ENCODE data around the gene DPP7.

The DPP7 gene

DNA sequence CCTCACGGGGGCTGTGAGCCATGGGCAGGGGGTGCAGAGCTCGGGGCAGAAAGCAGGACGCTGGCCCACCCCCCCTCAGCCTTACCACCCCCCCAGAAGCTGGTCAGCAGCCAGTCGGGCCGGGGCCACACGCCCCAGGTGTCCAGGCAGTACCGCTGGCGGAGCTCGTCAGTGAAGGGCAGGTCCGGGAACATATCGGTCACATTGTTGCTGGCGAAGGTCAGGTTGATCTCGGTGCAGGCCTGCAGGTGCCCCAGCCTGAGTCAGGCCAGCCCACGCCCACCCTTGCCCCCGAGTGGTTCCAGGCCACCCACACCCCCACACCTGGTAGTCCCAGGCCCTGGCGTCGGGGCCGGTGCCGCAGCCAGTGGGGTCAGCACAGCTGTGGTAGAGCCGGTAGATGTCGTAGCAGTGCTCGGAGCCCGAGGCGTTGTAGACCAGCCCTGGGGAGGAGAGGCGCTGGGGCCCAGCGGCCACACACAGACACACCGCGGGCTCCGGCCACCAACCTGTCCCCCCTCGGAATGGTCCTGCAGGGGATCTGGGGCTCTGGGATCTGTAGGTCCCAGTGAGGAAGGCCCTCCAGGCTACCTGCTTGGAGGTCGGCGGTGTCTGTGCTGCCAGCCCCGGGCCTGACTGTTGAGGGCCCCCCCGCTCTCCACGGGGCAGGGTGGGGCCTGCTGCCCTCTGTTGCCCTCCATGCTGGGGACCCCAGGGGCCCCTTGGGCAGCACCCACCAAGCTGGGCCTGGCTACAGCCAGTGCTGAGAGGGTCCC, 2.6 kb downstream of the DPP7 start:
- H3K36me3 ChIP-seq (ENCODE audit: insufficient read depth, insufficient read length, low read length), result peaks cover 60% of the 10 kb centered on the region

GRCh38 chr9:137110911-137111787, 3.4 kb downstream of the DPP7 start:
- H3K4me3 ChIP-seq (ENCODE audit: insufficient read length, low read depth), result no peak overlapping the region
- no peak for DNase-seq (ENCODE audit: low read depth, low spot score)
- peak overlapping the region; percentile 4 for H3K9ac ChIP-seq (ENCODE audit: insufficient read length, low read depth)
- H3K36me3 ChIP-seq (ENCODE audit: insufficient read depth, insufficient read length, low read length), result peaks cover 68% of the 10 kb centered on the region
- H3K4me1 ChIP-seq (ENCODE audit: insufficient read depth, insufficient read length), result peaks cover 11% of the 10 kb centered on the region
- H3K27me3 ChIP-seq (ENCODE audit: insufficient read depth, insufficient read length), result peaks cover 26% of the 10 kb centered on the region
- no peaks in the 10 kb centered on the region for H3K9me3 ChIP-seq (ENCODE audit: insufficient read depth, low read length)
- no peak for TF ChIP-seq ZNF274 (IDR thresholded peaks at IDR 0.05; ENCODE audit: low read depth, low read length)
- no peak for TF ChIP-seq YY1 (IDR thresholded peaks at IDR 0.05; ENCODE audit: insufficient read depth, insufficient read length)
- TF ChIP-seq SUZ12 (IDR thresholded peaks at IDR 0.05; ENCODE audit: extremely low read depth, insufficient read depth, insufficient read length), result no peak

More for the DNA sequence above, 2.6 kb downstream of the DPP7 start:
- H3K9me3 ChIP-seq (ENCODE audit: insufficient read depth, low read length), result no peaks in the 10 kb centered on the region
- TF ChIP-seq YY1 (IDR thresholded peaks at IDR 0.05; ENCODE audit: insufficient read depth, insufficient read length) (no peak), SUZ12 (IDR thresholded peaks at IDR 0.05; ENCODE audit: extremely low read depth, insufficient read depth, insufficient read length) (no peak), ZNF274 (IDR thresholded peaks at IDR 0.05; ENCODE audit: low read depth, low read length) (no peak)
- no peak for DNase-seq (ENCODE audit: low read depth, low spot score)
- peaks cover 11% of the 10 kb centered on the region for H3K4me1 ChIP-seq (ENCODE audit: insufficient read depth, insufficient read length)
- peaks cover 26% of the 10 kb centered on the region for H3K27me3 ChIP-seq (ENCODE audit: insufficient read depth, insufficient read length)
- H3K9ac ChIP-seq (ENCODE audit: insufficient read length, low read depth), result peak overlapping the region; percentile 4
- no peak overlapping the region for H3K4me3 ChIP-seq (ENCODE audit: insufficient read length, low read depth)

DNA sequence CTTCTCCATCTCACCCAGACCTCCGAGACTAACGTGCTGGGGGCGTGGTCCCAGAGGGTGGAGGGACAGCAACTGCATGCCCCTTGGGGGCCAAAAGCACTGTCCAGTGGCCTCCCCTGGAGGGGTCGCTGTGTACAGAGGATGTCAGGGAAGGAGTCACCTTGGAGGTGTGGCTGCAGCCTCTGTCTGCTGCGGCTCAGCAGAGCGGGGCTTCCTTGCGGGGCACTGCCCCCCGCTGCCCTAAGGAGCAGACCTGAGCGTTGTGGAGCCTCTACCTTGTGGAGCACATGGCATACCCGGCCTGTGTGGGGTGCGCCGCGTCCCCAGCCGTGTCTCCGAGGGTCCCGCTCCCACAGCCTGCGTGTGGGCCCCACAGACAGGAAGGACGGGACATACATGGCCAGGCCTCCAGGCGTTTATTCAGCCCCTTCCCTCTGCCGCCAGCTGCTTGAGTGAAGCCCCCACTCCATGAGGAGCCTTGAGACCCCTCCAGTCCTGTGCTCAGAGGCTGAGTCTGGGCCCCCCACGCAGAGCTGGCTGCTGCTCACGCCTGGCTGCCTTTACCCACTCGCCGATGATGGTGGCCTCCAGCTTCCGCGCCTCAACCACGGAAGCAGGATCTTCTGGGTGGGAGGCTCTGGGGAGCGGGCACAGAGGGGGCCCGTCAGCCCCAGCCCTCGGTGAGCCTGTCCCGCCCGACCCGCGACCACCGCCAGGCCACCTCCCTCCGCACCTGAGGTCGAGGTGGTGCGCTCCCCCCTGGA, 4.2 kb downstream of the DPP7 start:
- Histone ChIP-seq H3K9me3 (ENCODE audit: insufficient read depth, low read length) (no peaks in the 10 kb centered on the region), H3K27me3 (ENCODE audit: insufficient read depth, insufficient read length) (peaks cover 21% of the 10 kb centered on the region), H3K9ac (ENCODE audit: insufficient read length, low read depth) (peak overlapping the region; percentile 10), H3K4me1 (ENCODE audit: insufficient read depth, insufficient read length) (peaks cover 6% of the 10 kb centered on the region), H3K36me3 (ENCODE audit: insufficient read depth, insufficient read length, low read length) (peaks cover 76% of the 10 kb centered on the region), H3K4me3 (ENCODE audit: insufficient read length, low read depth) (no peak overlapping the region)
- no peak for TF ChIP-seq YY1 (IDR thresholded peaks at IDR 0.05; ENCODE audit: insufficient read depth, insufficient read length)
- TF ChIP-seq SUZ12 (IDR thresholded peaks at IDR 0.05; ENCODE audit: extremely low read depth, insufficient read depth, insufficient read length), result no peak
- TF ChIP-seq ZNF274 (IDR thresholded peaks at IDR 0.05; ENCODE audit: low read depth, low read length), result no peak
- no peak for DNase-seq (ENCODE audit: low read depth, low spot score)

DNA sequence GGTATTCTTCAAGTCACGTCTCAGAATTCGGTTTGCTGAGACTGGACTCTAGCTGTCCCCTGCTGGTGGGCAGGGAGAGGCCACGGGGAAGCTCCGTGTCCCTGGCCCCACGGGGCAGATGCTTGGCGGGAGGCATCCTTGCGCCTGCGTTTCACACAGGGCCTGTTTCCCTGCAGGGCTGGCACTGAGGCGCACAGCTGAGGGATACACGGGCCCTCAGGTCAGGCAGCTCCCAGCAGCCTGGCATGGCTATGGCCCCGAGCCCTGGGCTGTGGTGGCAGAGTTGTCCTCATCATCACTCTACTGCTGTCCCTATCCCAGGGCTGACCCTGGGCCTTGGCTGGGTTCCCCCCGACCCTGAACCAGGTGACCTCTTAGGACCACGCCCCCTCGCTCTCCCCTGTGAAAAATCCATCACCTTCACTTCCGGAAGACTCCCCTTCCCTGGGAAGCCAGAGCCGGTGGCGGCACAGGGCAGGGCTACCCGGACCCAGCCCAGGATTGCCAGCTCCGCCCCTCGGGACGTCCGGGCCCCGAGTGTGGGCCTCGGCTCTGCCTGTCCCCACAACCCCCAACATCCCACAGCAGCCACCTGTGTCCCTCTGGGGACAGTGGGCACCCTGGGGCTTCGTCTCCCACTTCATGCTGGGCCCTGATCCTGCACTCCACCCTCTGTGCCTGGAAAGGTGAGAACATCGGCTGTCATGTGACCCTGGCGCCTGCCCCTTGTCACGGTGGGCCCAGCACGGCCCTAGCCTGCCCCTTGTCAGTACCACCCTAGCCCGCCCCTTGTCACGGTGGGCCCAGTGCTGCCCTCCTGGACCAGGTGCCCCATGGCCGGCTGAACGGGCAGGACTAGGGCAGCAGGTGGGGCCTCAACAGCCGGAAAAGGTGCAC, 5.0 kb downstream of the DPP7 start:
- DNase-seq (ENCODE audit: low read depth, low spot score), result no peak
- no peak overlapping the region for H3K4me3 ChIP-seq (ENCODE audit: insufficient read length, low read depth)
- H3K27me3 ChIP-seq (ENCODE audit: insufficient read depth, insufficient read length), result peaks cover 13% of the 10 kb centered on the region
- no peak overlapping the region for H3K9ac ChIP-seq (ENCODE audit: insufficient read length, low read depth)
- TF ChIP-seq YY1 (IDR thresholded peaks at IDR 0.05; ENCODE audit: insufficient read depth, insufficient read length) (no peak), ZNF274 (IDR thresholded peaks at IDR 0.05; ENCODE audit: low read depth, low read length) (no peak), SUZ12 (IDR thresholded peaks at IDR 0.05; ENCODE audit: extremely low read depth, insufficient read depth, insufficient read length) (no peak)
- no peaks in the 10 kb centered on the region for H3K9me3 ChIP-seq (ENCODE audit: insufficient read depth, low read length)
- H3K36me3 ChIP-seq (ENCODE audit: insufficient read depth, insufficient read length, low read length), result peaks cover 83% of the 10 kb centered on the region
- H3K4me1 ChIP-seq (ENCODE audit: insufficient read depth, insufficient read length), result peaks cover 6% of the 10 kb centered on the region

DNA sequence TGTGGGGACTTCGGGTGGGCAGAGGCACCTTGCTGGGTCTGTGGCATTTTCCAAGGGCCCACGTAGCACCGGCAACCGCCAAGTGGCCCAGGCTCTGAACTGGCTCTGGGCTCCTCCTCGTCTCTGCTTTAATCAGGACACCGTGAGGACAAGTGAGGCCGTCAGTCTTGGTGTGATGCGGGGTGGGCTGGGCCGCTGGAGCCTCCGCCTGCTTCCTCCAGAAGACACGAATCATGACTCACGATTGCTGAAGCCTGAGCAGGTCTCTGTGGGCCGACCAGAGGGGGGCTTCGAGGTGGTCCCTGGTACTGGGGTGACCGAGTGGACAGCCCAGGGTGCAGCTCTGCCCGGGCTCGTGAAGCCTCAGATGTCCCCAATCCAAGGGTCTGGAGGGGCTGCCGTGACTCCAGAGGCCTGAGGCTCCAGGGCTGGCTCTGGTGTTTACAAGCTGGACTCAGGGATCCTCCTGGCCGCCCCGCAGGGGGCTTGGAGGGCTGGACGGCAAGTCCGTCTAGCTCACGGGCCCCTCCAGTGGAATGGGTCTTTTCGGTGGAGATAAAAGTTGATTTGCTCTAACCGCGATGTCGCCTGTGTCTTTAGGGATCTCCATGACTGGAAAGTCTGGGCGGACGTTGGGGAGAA, 5.8 kb downstream of the DPP7 start:
- Histone ChIP-seq H3K9me3 (ENCODE audit: insufficient read depth, low read length) (no peaks in the 10 kb centered on the region), H3K9ac (ENCODE audit: insufficient read length, low read depth) (no peak overlapping the region), H3K27me3 (ENCODE audit: insufficient read depth, insufficient read length) (peaks cover 9% of the 10 kb centered on the region), H3K36me3 (ENCODE audit: insufficient read depth, insufficient read length, low read length) (peaks cover 88% of the 10 kb centered on the region), H3K4me3 (ENCODE audit: insufficient read length, low read depth) (no peak overlapping the region), H3K4me1 (ENCODE audit: insufficient read depth, insufficient read length) (peaks cover 6% of the 10 kb centered on the region)
- TF ChIP-seq ZNF274 (IDR thresholded peaks at IDR 0.05; ENCODE audit: low read depth, low read length) (no peak), YY1 (IDR thresholded peaks at IDR 0.05; ENCODE audit: insufficient read depth, insufficient read length) (no peak)
- no peak for DNase-seq (ENCODE audit: low read depth, low spot score)

GRCh38 chr9:137107982-137108381, 6.6 kb downstream of the DPP7 start:
- TF ChIP-seq YY1 (IDR thresholded peaks at IDR 0.05; ENCODE audit: insufficient read depth, insufficient read length), result no peak
- DNase-seq (ENCODE audit: low read depth, low spot score), result no peak
- Histone ChIP-seq H3K9me3 (ENCODE audit: insufficient read depth, low read length) (peaks cover 6% of the 10 kb centered on the region; the same call in 1 of the 2 replicates), H3K4me3 (ENCODE audit: insufficient read length, low read depth) (no peak overlapping the region), H3K36me3 (ENCODE audit: insufficient read depth, insufficient read length, low read length) (peaks cover 92% of the 10 kb centered on the region), H3K27me3 (ENCODE audit: insufficient read depth, insufficient read length) (peaks cover 2% of the 10 kb centered on the region), H3K4me1 (ENCODE audit: insufficient read depth, insufficient read length) (peaks cover 5% of the 10 kb centered on the region), H3K9ac (ENCODE audit: insufficient read length, low read depth) (no peak overlapping the region)
